Kidney epithelial cell (primary cell): Measurements from ENCODE around the gene MTG1. TPM values are rescaled to one million over a fixed set of nuclear protein-coding genes. Genes with fewer than 3 reads are reported as not detected.

ENCODE experiments used
- DNase-seq: peaks from one replicate; pipeline ENCODE4 v3.0.0-alpha.2; 2010; ENCODE audit warnings: low read depth
- H3K27me3 ChIP-seq: 2 replicates; pipeline ENCODE4 v1.6.0; 2011; ENCODE audit warnings: low read length; ENCODE audit not compliant: control insufficient read depth, insufficient read depth
- H3K36me3 ChIP-seq: 2 replicates; pipeline ENCODE4 v1.5.1; 2011; ENCODE audit warnings: low read length; ENCODE audit not compliant: control insufficient read depth, insufficient read depth
- H3K4me3 ChIP-seq: 2 replicates; pipeline ENCODE4 v1.5.1; 2011; ENCODE audit warnings: low read depth, mild to moderate bottlenecking, control low read depth, low read length
- CTCF ChIP-seq: IDR thresholded peaks from 2 replicates; pipeline ENCODE4 v1.5.1; 2011; ENCODE audit warnings: mild to moderate bottlenecking, moderate library complexity, low read length, control low read depth, inconsistent platforms; ENCODE audit not compliant: insufficient read depth, poor library complexity, severe bottlenecking
- total RNA-seq: library from RNA; depleted of rRNA; stranded (reverse); fragments of >200 nt; gene quantifications from 2 replicates; pipeline ENCODE4 v1.2.3, GENCODE V29; 2015

The MTG1 gene
- total RNA-seq, 1 donor from 2014 or later = 26.7 TPM

GRCh38 chr10:133457100-133457841 is 63.3 kb downstream of the MTG1 start:
- H3K36me3 ChIP-seq = no peaks in the 10 kb centered on the region
- H3K4me3 ChIP-seq = no peak overlapping the region
- no peaks in the 10 kb centered on the region for H3K27me3 ChIP-seq
- no peak for DNase-seq
- TF ChIP-seq CTCF = no peak

- TF ChIP-seq CTCF = no peak
- DNase-seq = no peak
- H3K27me3 ChIP-seq = no peaks in the 10 kb centered on the region
- no peaks in the 10 kb centered on the region for H3K36me3 ChIP-seq
- H3K4me3 ChIP-seq = no peak overlapping the region
Observed at GRCh38 chr10:133458021-133458709, 64.2 kb downstream of the MTG1 start.

GRCh38 chr10:133458710-133459453 is 64.9 kb downstream of the MTG1 start:
- TF ChIP-seq CTCF = no peak
- H3K36me3 ChIP-seq = no peaks in the 10 kb centered on the region
- no peak overlapping the region for H3K4me3 ChIP-seq
- H3K27me3 ChIP-seq = no peaks in the 10 kb centered on the region
- no peak for DNase-seq

GRCh38 chr10:133459454-133460207 is 65.7 kb downstream of the MTG1 start:
- H3K27me3 ChIP-seq = no peaks in the 10 kb centered on the region
- H3K36me3 ChIP-seq = no peaks in the 10 kb centered on the region
- H3K4me3 ChIP-seq = no peak overlapping the region
- DNase-seq = no peak
- no peak for TF ChIP-seq CTCF

GRCh38 chr10:133460208-133460769 is 66.3 kb downstream of the MTG1 start:
- TF ChIP-seq CTCF = no peak
- Histone ChIP-seq H3K4me3 (no peak overlapping the region), H3K36me3 (no peaks in the 10 kb centered on the region), H3K27me3 (peaks cover 3% of the 10 kb centered on the region)
- DNase-seq = no peak
